Endodermal cell (in vitro differentiated cells): ENCODE data around the gene GRM8. TPM values are rescaled to one million over a fixed set of nuclear protein-coding genes. Genes with fewer than 3 reads are reported as not detected.

ENCODE experiments used
- DNase-seq: peaks from one replicate; pipeline ENCODE4 v3.0.0-alpha.2; 2017
- H3K27ac ChIP-seq: 2 replicates; pipeline ENCODE4 v1.5.1; 2013; ENCODE audit warnings: mild to moderate bottlenecking, low read depth, low read length, moderate library complexity
- H3K27me3 ChIP-seq: 2 replicates; pipeline ENCODE4 v1.6.1; 2013; ENCODE audit warnings: mild to moderate bottlenecking, low read length, moderate library complexity; ENCODE audit not compliant: insufficient read depth, control insufficient read depth, poor library complexity, severe bottlenecking
- H3K36me3 ChIP-seq: 2 replicates; pipeline ENCODE4 v1.7.0; 2013; ENCODE audit warnings: mild to moderate bottlenecking, low read length, moderate library complexity; ENCODE audit not compliant: control insufficient read depth, insufficient read depth
- H3K4me1 ChIP-seq: one replicate; pipeline ENCODE4 v1.7.0; 2013; ENCODE audit warnings: low read length; ENCODE audit not compliant: control insufficient read depth, insufficient read depth
- H3K4me3 ChIP-seq: 2 replicates; pipeline ENCODE4 v1.5.1; 2013; ENCODE audit warnings: mild to moderate bottlenecking, low read length, moderate library complexity
- H3K9ac ChIP-seq: 2 replicates; pipeline ENCODE4 v1.6.1; 2013; ENCODE audit warnings: mild to moderate bottlenecking, low read length, moderate library complexity; ENCODE audit not compliant: poor library complexity, severe bottlenecking; ENCODE audit errors: extremely low read depth
- H3K9me3 ChIP-seq: 2 replicates; pipeline ENCODE4 v1.6.1; 2013; ENCODE audit warnings: mild to moderate bottlenecking, low read length, moderate library complexity; ENCODE audit not compliant: control insufficient read depth
- H3K27ac Mint-ChIP-seq: 2 replicates; pipeline ENCODE4 v1.8.0; 2020; ENCODE audit warnings: mixed read lengths
- H3K27me3 Mint-ChIP-seq: 2 replicates; pipeline ENCODE4 v1.8.0; 2021; ENCODE audit warnings: mild to moderate bottlenecking, mixed read lengths; ENCODE audit not compliant: insufficient read depth
- H3K36me3 Mint-ChIP-seq: 2 replicates; pipeline ENCODE4 v1.8.0; 2020; ENCODE audit warnings: low read depth, mixed read lengths
- H3K4me1 Mint-ChIP-seq: 2 replicates; pipeline ENCODE4 v1.8.0; 2020; ENCODE audit warnings: mixed read lengths
- H3K4me3 Mint-ChIP-seq: 2 replicates; pipeline ENCODE4 v1.8.0; 2020; ENCODE audit warnings: mild to moderate bottlenecking, moderate library complexity, mixed read lengths
- H3K9me3 Mint-ChIP-seq: 2 replicates; pipeline ENCODE4 v1.8.0; 2020; ENCODE audit warnings: mild to moderate bottlenecking, mixed read lengths
- CTCF ChIP-seq: fragments of 200-600 bp; sonication (generic); conservative IDR thresholded peaks from 2 replicates; pipeline ENCODE4 v1.5.0; 2021; ENCODE audit warnings: antibody characterized with exemption, mild to moderate bottlenecking
- WGBS, 2 experiments: methylation state at CpG; one replicate each; pipeline versions ENCODE4 v1.1.5 to v1.1.7; 2013; ENCODE audit warnings: missing lambda C conversion rate in 2 of 2, mixed read lengths in 1 of 2; ENCODE audit not compliant: insufficient coverage in 1 of 2, insufficient read length in 1 of 2; 5-methylcytosine and 5-hydroxymethylcytosine counted together
- total RNA-seq, 2 donors: library from RNA; stranded (reverse); fragmentation: NEBNext Ultra II Directional in 1 of 2; extraction: Animal tissue kit (Norgen Biotek cat#: 25700) in 1 of 2; gene quantifications; 2 replicates in 1 of 2; 3 replicates in 1 of 2; pipeline ENCODE4 v1.2.1, GENCODE V29; 2021

GRM8 gene
- total RNA-seq, 2 donors from 2014 or later: 0.93 to 2.0 TPM

- Histone ChIP-seq H3K9me3 (no peaks in the 10 kb centered on the region), H3K4me1 (no peaks in the 10 kb centered on the region), H3K27ac (no peak overlapping the region), H3K9ac (no peak overlapping the region), H3K36me3 (no peaks in the 10 kb centered on the region), H3K4me3 (no peak overlapping the region), H3K27me3 (no peaks in the 10 kb centered on the region)
- Mint-ChIP-seq H3K36me3 (no peaks in the 10 kb centered on the region), H3K27ac (no peak overlapping the region), H3K4me1 (peaks cover 10% of the 10 kb centered on the region), H3K9me3 (no peaks in the 10 kb centered on the region), H3K27me3 (no peaks in the 10 kb centered on the region), H3K4me3 (no peak overlapping the region)
- DNase-seq: no peak
- TF ChIP-seq CTCF: no peak
- 86 to 94% methylated on average over 2 to 3 of the region's 3 CpGs for WGBS, 2 experiments
These were observed 476.2 kb downstream of the GRM8 start for GRCh38 chr7:126776498-126776897.

DNA sequence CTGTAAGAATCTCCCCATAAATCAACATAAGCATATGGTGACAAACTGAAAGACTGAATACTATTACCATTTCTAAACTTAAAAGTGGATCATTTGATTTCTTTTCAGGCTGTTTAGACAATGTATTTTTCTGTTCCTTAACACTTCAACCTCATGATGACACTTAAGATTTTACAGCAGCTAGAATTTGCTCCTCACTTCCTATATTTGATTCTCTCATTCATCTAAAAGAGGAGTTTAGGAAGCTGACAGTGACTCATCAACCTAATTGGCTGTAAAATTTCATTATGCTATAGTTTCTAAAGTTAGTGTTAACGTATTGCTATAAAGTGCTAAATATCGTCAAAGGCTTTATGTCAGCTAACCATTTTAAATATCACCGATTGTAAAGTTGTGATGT, 478.7 kb downstream of the GRM8 start:
- H3K27ac Mint-ChIP-seq: no peak overlapping the region
- Histone ChIP-seq H3K27me3 (no peaks in the 10 kb centered on the region), H3K4me3 (no peak overlapping the region), H3K9me3 (no peaks in the 10 kb centered on the region), H3K36me3 (no peaks in the 10 kb centered on the region), H3K4me1 (no peaks in the 10 kb centered on the region), H3K9ac (no peak overlapping the region), H3K27ac (no peak overlapping the region)
- H3K9me3 Mint-ChIP-seq: no peaks in the 10 kb centered on the region
- WGBS, 2 experiments: 94% methylated on average over 3 of the region's 3 CpGs; no CpG with 5 or more reads in 1 of the 2 experiments
- H3K36me3 Mint-ChIP-seq: no peaks in the 10 kb centered on the region
- H3K27me3 Mint-ChIP-seq: no peaks in the 10 kb centered on the region
- H3K4me1 Mint-ChIP-seq: peaks cover 8% of the 10 kb centered on the region
- H3K4me3 Mint-ChIP-seq: no peak overlapping the region
- DNase-seq: no peak
- TF ChIP-seq CTCF: no peak

- H3K27me3 ChIP-seq: no peaks in the 10 kb centered on the region
- H3K4me3 ChIP-seq: no peak overlapping the region
- H3K27ac ChIP-seq: no peak overlapping the region
- no peaks in the 10 kb centered on the region for H3K36me3 ChIP-seq
- peaks cover 5% of the 10 kb centered on the region for H3K4me1 Mint-ChIP-seq
- no peak for DNase-seq
- H3K36me3 Mint-ChIP-seq: no peaks in the 10 kb centered on the region
- no peaks in the 10 kb centered on the region for H3K9me3 ChIP-seq
- H3K9me3 Mint-ChIP-seq: no peaks in the 10 kb centered on the region
- no peak overlapping the region for H3K9ac ChIP-seq
- no peak overlapping the region for H3K27ac Mint-ChIP-seq
- peaks cover 3% of the 10 kb centered on the region for H3K27me3 Mint-ChIP-seq
- H3K4me1 ChIP-seq: no peaks in the 10 kb centered on the region
- TF ChIP-seq CTCF: no peak
- 93 to 96% methylated on average over 4 to 5 of the region's 5 CpGs for WGBS, 2 experiments
- no peak overlapping the region for H3K4me3 Mint-ChIP-seq
These were observed 483.9 kb downstream of the GRM8 start for GRCh38 chr7:126768836-126769235.
